Lower leg skin (tissue), 3 donors: ENCODE measurements around the gene NAGS.

Experiments
- POLR2A ChIP-seq, 2 donors: fragments of 450-650 bp; IDR thresholded peaks; one replicate each; pipeline ENCODE4 v1.6.1; 2016 to 2017; ENCODE audit warnings: antibody characterized with exemption in 2 of 2, mild to moderate bottlenecking in 1 of 2, moderate library complexity in 1 of 2
- TF ChIP-seq, protein P1 (sequence below), 3 donors: fragments of 450-650 bp; IDR thresholded peaks; one replicate each; pipeline ENCODE4 v1.5.1; 2016; ENCODE audit warnings: antibody characterized with exemption in 3 of 3, mild to moderate bottlenecking in 3 of 3, moderate library complexity in 2 of 3

DNA sequence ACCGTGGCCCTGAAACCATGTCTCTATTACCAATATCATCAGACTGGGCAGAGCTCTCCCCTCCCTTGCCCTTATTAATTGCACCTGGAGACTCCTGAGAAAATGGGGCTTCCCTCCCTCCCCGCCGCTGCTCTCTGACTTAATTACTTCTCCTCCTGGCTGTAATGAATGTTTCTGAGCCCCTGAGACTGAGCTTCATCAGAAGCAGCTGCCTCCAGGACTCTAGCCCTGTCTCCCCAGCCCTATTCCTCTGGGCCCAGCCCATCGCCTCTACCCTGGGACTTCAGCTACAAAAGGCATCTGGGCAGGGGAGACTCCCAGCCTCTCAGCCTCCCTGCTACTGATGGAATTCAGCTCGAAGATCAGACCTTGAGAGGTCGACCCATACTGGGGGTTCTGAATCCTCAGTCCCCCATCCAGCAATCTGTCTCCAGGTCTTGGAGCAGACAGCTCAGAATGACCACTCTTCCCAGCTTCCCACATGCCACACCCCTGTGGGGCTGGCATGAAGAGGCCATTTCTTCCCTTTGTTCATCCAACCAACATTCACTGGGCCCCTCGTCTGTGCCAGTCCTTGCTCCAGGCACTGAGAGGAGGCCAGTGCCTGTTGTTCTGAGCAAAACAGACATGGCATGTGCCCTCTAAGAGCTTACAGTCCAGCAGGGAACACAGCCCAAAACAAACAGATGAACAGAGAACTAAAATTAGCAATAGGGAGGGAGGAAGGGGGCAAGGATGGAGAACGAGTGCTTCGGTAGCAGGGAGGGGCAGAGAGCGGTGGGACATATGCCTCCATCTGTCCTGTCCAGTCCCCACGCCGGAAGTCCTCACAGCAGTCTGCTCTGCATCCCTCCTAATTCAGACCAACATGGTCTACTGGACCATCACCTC, 17.0 kb upstream of the NAGS start:
- TF ChIP-seq, protein P1, sequence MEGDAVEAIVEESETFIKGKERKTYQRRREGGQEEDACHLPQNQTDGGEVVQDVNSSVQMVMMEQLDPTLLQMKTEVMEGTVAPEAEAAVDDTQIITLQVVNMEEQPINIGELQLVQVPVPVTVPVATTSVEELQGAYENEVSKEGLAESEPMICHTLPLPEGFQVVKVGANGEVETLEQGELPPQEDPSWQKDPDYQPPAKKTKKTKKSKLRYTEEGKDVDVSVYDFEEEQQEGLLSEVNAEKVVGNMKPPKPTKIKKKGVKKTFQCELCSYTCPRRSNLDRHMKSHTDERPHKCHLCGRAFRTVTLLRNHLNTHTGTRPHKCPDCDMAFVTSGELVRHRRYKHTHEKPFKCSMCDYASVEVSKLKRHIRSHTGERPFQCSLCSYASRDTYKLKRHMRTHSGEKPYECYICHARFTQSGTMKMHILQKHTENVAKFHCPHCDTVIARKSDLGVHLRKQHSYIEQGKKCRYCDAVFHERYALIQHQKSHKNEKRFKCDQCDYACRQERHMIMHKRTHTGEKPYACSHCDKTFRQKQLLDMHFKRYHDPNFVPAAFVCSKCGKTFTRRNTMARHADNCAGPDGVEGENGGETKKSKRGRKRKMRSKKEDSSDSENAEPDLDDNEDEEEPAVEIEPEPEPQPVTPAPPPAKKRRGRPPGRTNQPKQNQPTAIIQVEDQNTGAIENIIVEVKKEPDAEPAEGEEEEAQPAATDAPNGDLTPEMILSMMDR (IDR thresholded peaks at IDR 0.05) = no peak
- TF ChIP-seq POLR2A (IDR thresholded peaks at IDR 0.05) = no peak
